Psoas muscle (tissue), 8 donors: ENCODE data around the gene MRPL22. TPM values are rescaled to one million over a fixed set of nuclear protein-coding genes. Genes with fewer than 3 reads are reported as not detected.

Experiments used
- ATAC-seq, 4 donors: fragments of 200-7000 bp; cut with Tn5 transposase; one replicate each; pipeline ENCODE4 v1.9.1; 2020; ENCODE audit warnings: moderate library complexity in 3 of 4, mild to moderate bottlenecking in 2 of 4
- DNase-seq, 2 donors: peaks; one replicate each; pipeline ENCODE4 v3.0.0-alpha.2; 2020
- H3K27ac ChIP-seq: fragments of 200-600 bp; one replicate; pipeline ENCODE4 v1.8.0; 2022
- H3K27me3 ChIP-seq, 3 donors: fragments of 200-600 bp in 1 of 3; one replicate each; pipeline versions ENCODE4 v1.6.1 to v1.8.0; 2013 to 2022; ENCODE audit warnings: low read length in 2 of 3, mild to moderate bottlenecking in 2 of 3, moderate library complexity in 1 of 3; ENCODE audit not compliant: insufficient read depth in 3 of 3
- H3K36me3 ChIP-seq, 2 donors: fragments of 200-600 bp in 1 of 2; one replicate each; pipeline versions ENCODE4 v1.6.1 to v1.8.0; 2013 to 2022; ENCODE audit warnings: low read depth in 1 of 2, mild to moderate bottlenecking in 1 of 2, moderate library complexity in 1 of 2; ENCODE audit not compliant: insufficient read depth in 1 of 2
- H3K4me1 ChIP-seq: fragments of 200-600 bp; one replicate; pipeline ENCODE4 v1.8.0; 2022
- H3K4me3 ChIP-seq: fragments of 200-600 bp; one replicate; pipeline ENCODE4 v1.8.0; 2022; ENCODE audit warnings: mild to moderate bottlenecking
- H3K9me3 ChIP-seq: fragments of 200-600 bp; one replicate; pipeline ENCODE4 v1.8.0; 2022
- CTCF ChIP-seq: fragments of 200-600 bp; IDR thresholded peaks from one replicate; pipeline ENCODE4 v1.8.0; 2022; ENCODE audit warnings: antibody characterized with exemption
- WGBS, 3 donors: extraction: QIAGEN DNeasy Blood & Tissue Kit; methylation state at CpG; one replicate each; pipeline versions ENCODE4 v1.1.6 to v1.1.7; 2013; 5-methylcytosine and 5-hydroxymethylcytosine counted together
- intact Hi-C, 2 donors: fragments of 100-400 bp; cut with DNase I; formaldehyde crosslinking; loops; one replicate each; pipeline versions ENCODE4 v1.11.0 to v1.14.2; 2022
- polyA plus RNA-seq, 3 donors: library from polyadenylated mRNA; stranded (reverse); fragments of 200-250 nt; gene quantifications; one replicate each; pipeline ENCODE4 v1.2.3, GENCODE V29; 2013
- total RNA-seq, 4 donors: library from RNA; stranded (reverse); fragmentation: NEBNext Ultra II Directional in 2 of 4; extraction: Animal tissue kit (Norgen Biotek cat#: 25700) in 2 of 4; gene quantifications; one replicate each; pipeline versions ENCODE4 v1.2.1 to v1.2.4, GENCODE V29; 2021 to 2023
- donor health status: healthy with polysubstance abuse.
- donor health status: DM: no; HTN: no; CAD: no; lungs with moderate emphysema.
- donor health status: Bipolar disorder and iron deficiency.
- donor health status: healthy.
- donor health status: DM: yes; HTN: yes; CAD: no.
- donor health status: DM: no; HTN: no; CAD: no.
- donor health status: DM: no; HTN: no; CAD: no.
- donor health status: DM: yes; HTN: yes; CAD: no.

Gene MRPL22
- total and polyA plus RNA-seq, 7 donors: 28.4 to 83.6 (median 46.7) TPM

- Histone ChIP-seq H3K9me3 (no peaks in the 10 kb centered on the region), H3K4me3 (no peak overlapping the region), H3K4me1 (no peaks in the 10 kb centered on the region), H3K36me3 (peaks cover 18 to 98% of the 10 kb centered on the region in 2 donors), H3K27ac (no peak overlapping the region), H3K27me3 (no peaks in the 10 kb centered on the region)
- no peak for ATAC-seq
- WGBS, 3 donors: 88 to 94% (median 90%) methylated on average over 7 of the region's 7 CpGs
- intact Hi-C loops: no loop called here
- DNase-seq: no peak
- no peak for TF ChIP-seq CTCF
These were observed 17.1 kb upstream of the MRPL22 start for GRCh38 chr5:154923441-154924430.

GRCh38 chr5:154933537-154933936, 7.3 kb upstream of the MRPL22 start:
- intact Hi-C loops: loop anchor here in 1 of 2 donors (5.0 kb wide), 1 partner anchor 36 kb away; no protein-coding TSS in a partner anchor
- Histone ChIP-seq H3K36me3 (peaks cover 8 to 66% of the 10 kb centered on the region in 2 donors), H3K9me3 (no peaks in the 10 kb centered on the region), H3K27ac (no peak overlapping the region), H3K27me3 (no peaks in the 10 kb centered on the region), H3K4me1 (peaks cover 10% of the 10 kb centered on the region), H3K4me3 (no peak overlapping the region)
- no peak for TF ChIP-seq CTCF
- ATAC-seq (no peak), DNase-seq (no peak)
- 80 to 95% (median 91%) methylated on average over 3 of the region's 3 CpGs for WGBS, 3 donors

DNA sequence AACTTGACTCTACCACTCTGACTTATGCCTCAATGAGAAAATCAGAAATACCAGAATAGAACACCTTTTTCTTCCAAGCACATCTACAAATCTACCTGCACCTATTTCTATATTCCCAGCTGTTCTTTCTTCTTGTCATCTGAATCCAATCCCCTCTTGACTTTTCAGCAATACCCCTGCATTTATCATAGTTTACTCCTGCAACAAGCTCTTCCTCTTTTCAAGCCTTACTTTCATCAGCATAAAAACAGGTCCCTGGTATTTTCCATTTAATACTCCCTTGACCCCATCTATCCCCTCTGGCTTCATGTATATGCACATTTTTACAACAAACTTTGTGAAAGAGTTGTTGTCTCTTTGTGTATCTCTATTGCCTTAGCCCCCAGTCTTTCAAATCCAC, 6.0 kb upstream of the MRPL22 start:
- no peak for TF ChIP-seq CTCF
- no peak overlapping the region for H3K4me3 ChIP-seq
- ATAC-seq: no peak
- DNase-seq: no peak
- peaks cover 7 to 53% of the 10 kb centered on the region in 2 donors for H3K36me3 ChIP-seq
- H3K27ac ChIP-seq: no peak overlapping the region
- no peaks in the 10 kb centered on the region for H3K27me3 ChIP-seq
- H3K9me3 ChIP-seq: no peaks in the 10 kb centered on the region
- peaks cover 10% of the 10 kb centered on the region for H3K4me1 ChIP-seq
- intact Hi-C loops: loop anchor here in 1 of 2 donors (5.0 kb wide), 2 partner anchors 38 to 178 kb away; partner anchors contain the start of gene LARP1

- intact Hi-C loops: loop anchor here in 1 of 2 donors (5.0 kb wide), 1 partner anchor 180 kb away; the partner anchor contains the start of gene LARP1
- Histone ChIP-seq H3K9me3 (no peaks in the 10 kb centered on the region), H3K4me3 (peak overlapping the region; percentile 94), H3K36me3 (peaks cover 4 to 29% of the 10 kb centered on the region in 2 donors), H3K27me3 (no peaks in the 10 kb centered on the region), H3K4me1 (peaks cover 20% of the 10 kb centered on the region), H3K27ac (peak overlapping the region; percentile 84)
- no peak for DNase-seq
- TF ChIP-seq CTCF: no peak
- WGBS, 3 donors: 7 to 13% (median 8%) methylated on average over 11 of the region's 11 CpGs
- no peak for ATAC-seq
These were observed 3.6 kb upstream of the MRPL22 start for GRCh38 chr5:154937186-154937717.
